GM13977 (cell line): Measurements from ENCODE around the gene C3orf38.

Experiments used
- DNase-seq: peaks from one replicate; pipeline ENCODE4 v3.0.0; 2012; ENCODE audit warnings: low spot score
- CTCF ChIP-seq: IDR thresholded peaks from 2 replicates; pipeline ENCODE4 v1.5.1; 2012; ENCODE audit warnings: mild to moderate bottlenecking, control low read depth; ENCODE audit not compliant: insufficient read depth; ENCODE audit errors: extremely low read depth, missing control alignments
- in situ Hi-C: fragments of 300-500 bp; cut with MboI; formaldehyde crosslinking; loops from one replicate; pipeline ENCODE4 v1.12.0; 2022; ENCODE audit warnings: low sequenced_read_pairs, low pct_unique_long_range_greater_than_20kb, mixed read lengths, inconsistent platforms; ENCODE audit not compliant: unreplicated experiment

Gene C3orf38

DNA sequence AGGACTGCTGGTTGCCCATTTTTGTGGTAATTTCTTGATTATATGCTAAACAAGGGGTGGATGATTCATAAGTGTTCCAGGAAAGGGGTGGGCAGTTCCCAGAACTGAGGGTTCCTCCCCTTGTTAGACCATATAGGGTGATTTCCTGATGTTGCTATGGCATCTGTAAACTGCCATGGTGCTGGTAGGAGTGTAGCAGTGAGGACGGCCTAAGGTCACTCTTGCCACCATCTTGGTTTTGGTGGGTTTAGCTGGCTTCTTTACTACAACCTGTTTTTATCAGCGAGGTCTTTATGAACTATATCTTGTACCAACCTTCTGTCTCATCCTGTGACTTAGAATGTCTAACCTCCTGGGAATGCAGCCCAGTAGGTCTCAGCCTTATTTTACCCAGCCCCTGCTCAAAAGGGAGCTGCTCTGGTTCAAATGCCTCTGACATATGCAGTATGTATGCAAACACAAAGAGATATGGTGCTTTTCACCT lies 46.2 kb downstream of the C3orf38 start:
- in situ Hi-C loops, result no loop called here
- no peak for DNase-seq
- no peak for TF ChIP-seq CTCF

DNA sequence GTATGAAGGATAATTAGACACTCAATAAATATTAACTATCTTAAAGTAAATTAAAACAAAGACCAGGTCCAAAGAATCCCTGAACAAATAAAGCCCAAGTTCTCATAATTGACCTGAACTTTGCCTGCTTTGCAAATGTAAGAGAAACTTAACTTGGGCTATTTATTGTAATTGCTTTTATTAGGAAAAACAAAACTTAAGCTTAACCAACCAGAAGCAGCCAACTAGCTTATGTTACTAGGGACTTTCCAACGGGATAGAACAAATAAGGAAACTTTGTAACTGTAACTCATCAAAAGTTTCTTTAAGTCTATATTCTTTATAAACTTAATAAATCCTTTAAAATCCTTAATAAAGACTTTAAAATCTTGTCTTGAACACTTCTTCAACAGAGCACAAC lies 48.4 kb downstream of the C3orf38 start:
- TF ChIP-seq CTCF, result no peak
- in situ Hi-C loops, result no loop called here

DNA sequence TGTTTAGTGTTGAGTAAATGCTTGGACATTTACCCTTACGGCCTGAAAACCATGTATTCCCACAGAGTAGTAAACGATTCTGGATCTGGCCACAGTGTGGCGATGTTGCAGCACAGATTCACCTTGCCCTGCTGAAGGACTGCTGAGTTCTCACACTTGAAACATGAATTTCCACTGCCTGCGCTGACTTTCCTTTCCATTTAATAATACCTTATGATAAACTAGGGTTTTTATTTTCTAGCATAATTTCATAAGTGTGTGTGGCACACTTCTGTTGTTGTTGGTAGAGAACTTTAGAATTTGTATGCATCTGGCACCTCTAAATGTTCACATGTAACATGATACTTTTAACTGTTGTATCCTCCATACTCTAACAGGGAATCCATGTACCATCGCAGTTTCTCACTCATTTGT lies 53.9 kb downstream of the C3orf38 start:
- in situ Hi-C loops, result loop anchor here (25.0 kb wide), 2 partner anchors 909 to 1884 kb away; partner anchors contain the start of gene EPHA3

More for the DNA sequence above, 48.4 kb downstream of the C3orf38 start:
- no peak for DNase-seq

More for the DNA sequence above, 53.9 kb downstream of the C3orf38 start:
- DNase-seq, result peak; percentile 48
- peak; percentile 87 for TF ChIP-seq CTCF
